ENCODE measurements around the gene ADCY5.

- TF ChIP-seq CTCF (conservative IDR thresholded peaks at IDR 0.05) = no peak
- no peak for TF ChIP-seq EZH2 (IDR thresholded peaks at IDR 0.05; ENCODE audit: low read depth)
Measured at GRCh38 chr3:123467046-123467445, 18.2 kb upstream of the ADCY5 start.
